Activated CD4-positive, alpha-beta T cell treated with anti-CD3 and anti-CD28 coated beads, Interleukin-2, amount 50 U/mL, for 16 hours (primary cell): ENCODE measurements around the gene FCSK.
"Not testable (repeated sequence)": the region's sequence is repeated elsewhere in the genome, so short reads cannot be mapped to it uniquely, and the experiment has no call there.

Experiments used
- DNase-seq: peaks from one replicate; pipeline ENCODE4 v3.0.0-alpha.2; 2020

Gene FCSK

DNA sequence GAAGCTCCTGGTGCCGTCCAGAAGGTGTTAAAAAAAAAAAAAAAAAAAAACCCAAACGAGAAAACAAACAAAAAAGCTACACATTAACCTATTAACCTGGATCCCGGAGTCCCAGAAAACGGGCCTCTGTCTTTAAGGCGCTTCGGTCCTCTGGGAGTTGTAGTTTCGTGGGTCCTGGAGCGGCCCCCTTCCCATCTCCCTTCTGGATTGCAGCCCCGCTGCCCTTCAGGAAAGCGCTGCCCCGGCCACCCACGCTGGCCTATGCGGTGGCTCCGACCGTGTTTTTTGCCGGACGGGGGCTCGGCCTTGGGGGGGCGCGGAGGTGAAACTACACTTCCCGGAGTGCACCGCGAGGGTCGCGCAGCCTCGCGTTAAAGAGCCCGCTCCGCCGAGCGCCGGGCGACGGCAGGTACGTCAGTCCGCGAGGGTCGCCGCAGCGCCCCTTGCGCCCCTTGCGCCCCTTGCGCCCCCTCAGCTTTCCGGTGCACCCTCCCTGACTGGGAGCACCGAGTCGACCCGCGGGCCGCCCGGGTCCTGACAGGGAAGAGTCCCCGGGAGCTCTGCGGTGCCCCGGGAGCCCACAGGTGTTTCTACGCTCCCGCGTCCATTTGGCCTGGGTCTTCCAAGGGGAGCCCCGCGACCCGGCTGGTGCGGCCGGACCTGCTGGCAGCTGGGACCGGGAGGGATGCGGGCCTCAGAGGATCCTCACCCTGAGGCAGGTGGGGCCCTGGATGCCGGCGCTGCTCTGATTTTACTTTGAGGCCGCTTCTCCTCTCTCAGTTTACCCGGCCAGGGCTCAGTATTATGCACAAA, at the start of gene FCSK:
FCSK (plus strand) TSS at position 374 of the 813 bp plus-strand sequence. CDS start 8,596 bp downstream, outside the sequence.
- peak; percentile 62 for DNase-seq

DNA sequence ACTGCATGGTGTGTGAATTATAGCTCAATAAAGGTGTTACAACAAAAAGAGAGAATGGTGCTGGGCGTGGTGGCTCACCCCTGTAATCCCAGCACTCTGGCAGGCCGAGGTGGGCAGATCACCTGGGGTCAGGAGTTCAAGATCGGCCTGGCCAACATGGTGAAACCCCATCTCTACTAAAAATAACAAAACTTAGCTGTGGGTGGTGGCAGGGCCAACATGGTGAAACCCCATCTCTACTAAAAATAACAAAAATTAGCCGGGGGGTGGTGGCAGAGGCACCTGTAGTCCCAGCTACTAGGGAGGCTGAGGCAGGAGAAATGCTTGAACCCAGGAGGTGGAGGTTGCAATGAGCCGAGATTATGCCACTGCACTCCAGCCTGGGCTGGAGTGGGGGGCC, 48.3 kb upstream of the FCSK start:
- DNase-seq, result not testable (repeated sequence)

DNA sequence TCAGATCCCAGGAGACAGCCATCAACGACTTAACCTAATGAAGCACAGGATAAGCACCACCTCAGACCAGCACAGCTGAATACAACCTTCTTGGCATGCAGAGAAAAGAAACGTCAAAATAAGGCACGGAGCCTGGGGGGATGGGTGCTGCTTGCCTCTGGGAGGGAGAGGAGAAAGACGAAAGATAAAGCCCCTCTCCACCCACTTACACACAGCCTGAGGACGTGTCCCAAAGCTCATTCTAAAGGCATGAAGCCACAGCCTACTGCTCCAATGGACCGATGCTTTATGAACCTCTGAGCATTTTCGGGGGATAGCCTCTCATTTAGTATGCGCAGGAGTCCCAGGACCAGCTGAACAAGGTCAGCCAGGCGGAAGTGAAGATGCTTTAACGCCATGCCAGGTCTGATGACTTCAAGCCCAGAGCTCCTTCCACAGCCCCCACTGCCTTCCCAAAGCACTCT, 46.6 kb upstream of the FCSK start:
- no peak for DNase-seq

DNA sequence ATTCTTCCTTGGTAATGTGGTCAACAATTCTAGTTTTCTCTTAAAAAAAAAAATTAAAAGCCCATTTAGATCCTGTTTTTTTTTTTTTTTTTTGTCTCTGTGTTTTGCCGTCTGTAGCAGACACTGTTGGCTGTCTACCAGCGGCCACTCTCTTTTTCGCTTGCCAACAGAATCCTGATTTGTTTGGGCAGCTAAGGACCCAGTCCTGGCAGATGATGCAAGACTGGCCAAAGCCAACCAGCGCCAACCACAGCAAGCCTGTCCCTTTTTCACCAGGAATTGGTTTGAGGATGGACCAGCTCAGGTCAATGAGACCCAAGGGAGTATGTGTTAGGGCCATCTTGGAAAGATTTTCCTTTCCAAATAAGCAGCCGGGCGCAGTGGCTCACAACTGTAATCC, 43.7 kb upstream of the FCSK start:
- no peak for DNase-seq

DNA sequence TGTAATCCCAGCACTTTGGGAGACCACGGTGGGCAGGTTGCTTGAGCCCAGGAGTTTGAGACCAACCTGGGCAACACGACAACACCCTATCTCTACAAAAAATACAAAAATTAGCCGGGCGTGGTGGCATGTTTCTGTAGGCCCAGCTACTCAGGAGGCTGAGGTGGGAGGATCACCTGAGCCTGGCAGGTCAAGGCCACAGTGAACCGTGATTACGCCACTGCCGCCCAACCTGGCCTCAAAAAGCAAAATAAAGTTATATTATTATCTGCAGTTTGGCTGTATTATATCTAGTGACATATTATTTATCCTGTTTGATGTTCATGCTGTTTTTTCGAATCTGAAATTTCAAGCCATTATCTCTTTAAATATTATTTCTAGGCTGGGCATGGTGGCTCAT, 42.0 kb upstream of the FCSK start:
- no peak for DNase-seq

DNA sequence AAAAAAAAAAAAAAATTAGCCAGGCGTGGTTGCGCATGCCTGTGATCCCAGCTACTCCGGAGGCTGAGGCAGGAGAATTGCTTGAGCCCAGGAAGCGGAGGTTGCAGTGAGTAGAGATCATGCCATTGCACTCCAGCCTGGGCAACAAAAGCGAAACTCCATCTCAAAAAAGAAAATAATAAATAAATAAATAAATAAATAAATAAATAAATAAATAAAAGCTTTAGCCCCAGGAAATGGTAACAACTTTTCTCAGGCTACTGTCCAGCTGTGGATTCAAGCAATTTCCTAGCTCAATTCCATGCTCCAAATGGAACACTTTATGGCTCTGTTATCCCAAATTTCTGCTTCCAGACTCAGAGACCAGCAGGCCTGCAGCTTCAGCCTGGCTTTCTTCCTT, 40.8 kb upstream of the FCSK start:
- not testable (repeated sequence) for DNase-seq

DNA sequence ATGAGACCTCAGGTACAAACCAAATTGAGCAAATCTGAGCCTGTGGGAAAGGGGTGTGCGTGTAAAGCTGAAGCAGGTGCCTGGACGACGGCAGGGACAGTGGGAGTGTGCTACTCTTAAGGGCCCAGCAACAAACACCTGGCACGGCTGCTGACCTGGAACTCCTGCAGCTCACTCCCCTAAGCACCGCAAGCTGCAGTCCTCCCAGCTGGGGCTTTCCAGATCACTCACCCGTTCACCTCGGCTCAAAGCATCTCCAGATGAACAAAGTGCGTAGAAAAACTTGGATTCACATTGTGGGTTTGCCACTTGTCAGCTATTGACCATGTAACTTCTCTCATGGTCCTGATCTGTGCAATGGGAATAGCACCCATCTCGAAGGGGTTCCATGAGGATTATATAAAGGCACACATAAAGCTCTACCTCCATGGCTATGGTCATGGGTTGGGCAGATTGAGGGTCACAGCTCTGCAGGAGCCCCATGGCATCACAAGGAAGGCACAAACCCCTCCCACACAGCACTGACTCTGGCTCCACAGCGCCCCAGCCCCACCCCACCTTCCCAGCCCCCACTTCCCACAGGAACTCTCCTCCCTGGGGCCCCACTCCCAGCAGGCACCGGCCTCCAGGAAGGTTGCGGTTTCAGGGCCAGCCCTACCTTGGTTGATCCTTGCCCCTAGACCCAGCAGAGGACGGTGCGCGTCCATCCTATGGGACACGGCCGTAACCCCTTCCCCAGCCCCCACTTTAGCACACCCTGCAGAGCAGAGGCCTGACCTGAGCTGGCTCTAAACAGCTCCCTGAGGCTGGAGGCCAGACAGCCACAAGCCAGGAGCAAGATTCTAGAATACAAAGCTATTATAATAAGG, 37.4 kb upstream of the FCSK start:
- DNase-seq, result no peak

DNA sequence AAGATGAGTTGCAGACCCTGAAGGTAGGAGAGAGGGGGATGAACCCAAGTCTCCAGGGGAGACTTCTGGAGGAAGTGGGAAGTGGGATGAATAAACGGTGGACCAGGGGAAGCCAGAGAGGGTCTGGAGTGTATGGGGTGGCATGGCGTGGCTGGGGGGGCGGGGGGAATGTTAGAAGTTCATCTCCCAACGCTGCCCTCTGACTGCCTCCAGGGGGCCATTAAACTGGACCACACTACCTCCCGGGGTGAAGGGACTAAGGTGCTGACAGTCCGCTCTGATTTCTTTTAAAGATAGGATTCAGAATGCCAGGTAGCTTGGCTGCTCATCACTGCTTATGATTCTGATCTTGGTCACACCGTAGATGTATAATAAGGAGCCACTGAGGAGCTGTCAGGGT, 36.7 kb upstream of the FCSK start:
- no peak for DNase-seq

DNA sequence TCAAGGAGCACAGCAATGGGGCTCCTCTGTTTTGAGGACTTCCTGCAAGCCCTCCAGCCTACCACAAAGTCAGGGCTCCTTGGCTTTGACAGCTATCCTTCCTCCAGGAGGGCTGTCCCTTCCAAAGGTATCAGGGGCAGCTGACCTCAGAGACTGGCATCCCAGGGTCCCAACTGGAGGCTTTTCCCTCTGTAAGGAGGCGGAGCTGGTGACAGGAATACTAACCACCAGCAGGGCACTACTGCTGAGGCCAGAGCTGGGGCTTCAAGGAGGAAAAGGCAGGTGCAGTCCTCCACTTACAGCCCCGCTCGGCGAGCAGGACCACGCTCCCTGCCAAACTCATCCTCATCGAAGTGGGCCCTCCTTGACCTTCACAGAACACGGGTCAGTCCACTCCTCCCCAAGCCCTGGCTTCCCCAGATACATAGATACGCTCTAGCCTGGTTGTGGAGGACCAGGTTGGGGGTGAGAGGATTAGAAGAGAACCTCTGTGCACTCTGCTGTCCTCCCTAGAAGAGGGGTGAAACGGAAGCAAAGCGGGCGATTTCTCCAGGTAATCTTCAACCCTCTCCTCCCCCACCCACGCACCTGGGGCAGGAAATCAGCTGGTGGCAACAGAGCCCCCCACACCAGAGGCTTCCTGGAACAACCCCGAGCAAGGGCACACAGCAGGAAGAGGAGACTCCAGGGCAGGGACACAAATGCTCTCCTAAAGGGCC, 36.0 kb upstream of the FCSK start:
- no peak for DNase-seq

DNA sequence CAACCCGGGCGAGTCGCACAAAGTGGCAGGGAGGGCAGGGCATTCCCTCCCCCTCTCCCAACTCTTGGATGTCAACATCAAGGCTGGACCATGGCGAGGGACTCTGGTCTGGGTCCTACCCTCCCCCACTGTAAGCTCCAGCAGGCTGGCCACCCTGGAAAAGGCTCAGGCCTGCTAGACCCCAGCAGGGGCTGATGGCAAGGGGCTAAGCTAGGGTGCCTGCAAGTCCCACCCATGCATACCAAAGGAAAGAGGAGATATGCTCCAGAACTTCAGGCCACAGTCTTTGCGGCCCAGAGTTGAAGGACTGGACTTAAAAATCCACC, 35.4 kb upstream of the FCSK start:
- DNase-seq, result no peak

DNA sequence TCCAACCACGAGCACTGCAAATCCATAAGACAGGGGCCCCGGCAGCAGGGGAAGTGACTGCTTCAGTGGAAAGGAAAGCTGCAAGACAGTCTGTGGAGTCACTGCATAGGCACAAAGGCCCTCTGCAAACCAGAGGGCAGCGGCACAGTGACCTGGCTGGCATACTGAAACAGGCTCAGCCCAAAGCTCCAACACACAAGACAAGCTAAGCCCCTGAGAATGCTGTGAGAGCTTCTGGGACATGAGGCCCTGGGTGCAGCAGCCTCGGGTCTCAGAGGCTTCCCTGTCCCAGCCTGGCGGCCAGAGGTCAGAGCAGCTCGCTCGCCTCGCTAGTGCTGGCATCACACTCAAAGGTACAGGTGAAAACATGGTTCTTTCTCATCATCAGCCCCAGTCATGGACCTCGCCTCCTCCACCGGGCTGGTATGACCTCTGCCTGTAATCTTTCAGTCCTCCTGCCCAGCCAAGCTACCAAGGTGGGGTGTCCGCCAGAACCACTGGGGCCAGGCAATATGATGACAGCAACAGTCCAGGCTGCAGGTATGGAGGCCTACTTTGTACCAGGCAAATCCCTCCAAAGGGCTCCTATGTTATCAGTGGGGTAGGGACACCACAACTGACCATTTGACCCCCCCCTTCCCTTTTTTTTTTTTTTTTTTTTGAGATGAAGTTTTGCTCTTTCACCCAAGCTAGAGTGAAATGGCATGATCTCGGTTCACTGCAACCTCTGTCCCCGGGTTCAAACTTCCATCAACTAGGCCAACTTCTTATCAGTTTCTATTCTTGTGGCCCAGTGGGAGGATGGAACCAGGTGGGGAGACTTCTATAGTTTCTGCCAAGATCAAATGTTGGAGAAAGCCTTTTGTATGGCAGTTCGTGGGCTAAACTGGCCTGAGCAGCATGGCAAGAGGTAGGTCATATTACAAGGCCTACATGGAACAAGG, 34.7 kb upstream of the FCSK start:
- no peak for DNase-seq

DNA sequence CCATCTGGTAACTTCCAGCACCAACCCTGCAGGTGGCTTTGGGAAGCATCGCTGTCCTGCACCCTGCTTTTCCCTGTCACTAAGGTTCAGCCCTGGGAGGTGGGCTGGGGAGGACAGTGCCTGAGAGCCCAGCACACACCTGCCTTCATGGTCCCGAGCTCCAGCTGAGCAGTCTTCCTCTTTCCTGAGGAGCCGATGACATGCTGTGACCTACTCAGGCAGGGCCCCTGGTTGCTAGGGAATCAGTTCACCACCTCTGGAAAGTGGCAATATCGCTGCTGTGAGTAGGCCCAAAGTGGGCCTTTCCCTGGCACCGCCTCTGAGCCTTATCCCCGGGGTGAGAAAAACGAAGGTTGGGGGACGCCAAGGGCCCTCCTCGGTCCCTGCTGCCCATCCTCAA, 33.4 kb upstream of the FCSK start:
- DNase-seq, result no peak

DNA sequence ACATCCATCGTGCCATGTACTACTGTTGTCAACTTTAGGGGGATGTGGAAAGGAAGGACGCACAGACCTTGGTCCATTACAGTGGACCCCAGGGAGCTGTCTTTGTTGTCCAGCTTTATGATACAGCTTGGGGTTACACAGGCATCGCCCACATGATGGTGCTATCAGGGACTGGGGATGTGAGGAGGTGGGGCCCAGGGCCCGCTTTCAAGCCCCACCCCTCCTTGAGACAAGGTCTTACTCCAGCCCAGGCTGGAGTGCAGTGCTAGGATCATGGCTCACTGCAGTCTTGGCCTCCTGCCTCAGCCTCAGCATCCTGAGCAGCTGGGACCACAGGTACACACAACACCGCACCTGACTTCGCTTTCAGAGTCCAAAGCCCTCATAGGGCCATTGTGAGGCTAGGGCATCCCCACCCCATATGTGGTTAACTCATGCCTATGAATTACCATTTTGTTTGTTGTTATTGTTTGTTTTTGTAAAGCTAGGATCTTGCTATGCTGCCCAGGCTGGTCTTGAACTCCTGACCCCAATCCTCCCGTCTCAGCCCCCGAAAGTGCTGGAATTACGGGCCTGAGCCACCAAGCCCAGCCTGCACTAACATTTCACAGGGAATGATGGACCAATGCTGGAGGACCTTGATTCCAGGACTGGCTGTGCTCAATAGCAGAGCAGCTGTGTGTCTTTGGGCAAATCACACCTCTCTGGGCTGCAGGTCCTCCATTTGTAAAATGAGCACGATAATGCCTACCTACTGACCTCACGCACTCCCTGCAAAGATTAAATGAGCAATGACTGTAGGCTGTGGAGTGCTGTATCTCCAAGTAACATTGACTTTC, 32.7 kb upstream of the FCSK start:
- no peak for DNase-seq

DNA sequence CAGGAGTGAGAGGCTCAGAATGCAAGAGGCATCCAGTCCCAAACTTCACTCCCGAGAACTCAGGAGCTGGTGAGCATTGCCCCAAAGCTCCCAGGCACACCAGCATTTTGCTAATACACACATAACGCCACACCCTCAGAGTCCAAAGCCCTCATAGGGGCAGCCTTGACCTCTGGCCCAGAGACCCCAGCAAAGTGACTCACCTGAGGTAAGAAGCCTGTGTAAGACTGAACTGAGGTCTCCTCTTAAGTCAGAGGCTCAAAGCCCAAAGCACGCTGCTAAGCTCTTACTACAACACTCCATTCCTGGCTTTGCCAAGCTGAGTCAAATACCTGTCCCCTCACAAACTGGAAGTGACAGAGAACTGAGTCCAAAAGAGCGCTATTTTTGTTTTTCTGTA, 31.9 kb upstream of the FCSK start:
- DNase-seq, result no peak

DNA sequence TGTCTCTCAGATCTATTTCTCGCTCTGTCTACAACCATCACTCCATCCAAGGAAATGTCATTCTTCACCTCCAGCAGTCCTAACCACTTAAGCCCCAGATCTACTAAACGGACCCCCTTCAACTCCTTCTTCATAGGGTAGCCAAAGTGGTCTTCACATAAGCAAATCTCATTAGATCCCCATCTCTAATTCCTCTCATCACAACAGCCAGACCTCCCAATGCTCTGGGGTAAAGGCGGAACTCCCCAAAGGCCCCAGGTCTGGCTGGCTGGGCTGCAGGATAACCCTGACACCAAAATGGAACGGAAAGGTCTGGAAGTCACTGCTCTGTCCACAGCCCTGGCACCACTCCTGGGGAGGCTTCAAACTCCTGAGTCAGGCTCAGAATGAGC, 26.6 kb upstream of the FCSK start:
- DNase-seq, result no peak

DNA sequence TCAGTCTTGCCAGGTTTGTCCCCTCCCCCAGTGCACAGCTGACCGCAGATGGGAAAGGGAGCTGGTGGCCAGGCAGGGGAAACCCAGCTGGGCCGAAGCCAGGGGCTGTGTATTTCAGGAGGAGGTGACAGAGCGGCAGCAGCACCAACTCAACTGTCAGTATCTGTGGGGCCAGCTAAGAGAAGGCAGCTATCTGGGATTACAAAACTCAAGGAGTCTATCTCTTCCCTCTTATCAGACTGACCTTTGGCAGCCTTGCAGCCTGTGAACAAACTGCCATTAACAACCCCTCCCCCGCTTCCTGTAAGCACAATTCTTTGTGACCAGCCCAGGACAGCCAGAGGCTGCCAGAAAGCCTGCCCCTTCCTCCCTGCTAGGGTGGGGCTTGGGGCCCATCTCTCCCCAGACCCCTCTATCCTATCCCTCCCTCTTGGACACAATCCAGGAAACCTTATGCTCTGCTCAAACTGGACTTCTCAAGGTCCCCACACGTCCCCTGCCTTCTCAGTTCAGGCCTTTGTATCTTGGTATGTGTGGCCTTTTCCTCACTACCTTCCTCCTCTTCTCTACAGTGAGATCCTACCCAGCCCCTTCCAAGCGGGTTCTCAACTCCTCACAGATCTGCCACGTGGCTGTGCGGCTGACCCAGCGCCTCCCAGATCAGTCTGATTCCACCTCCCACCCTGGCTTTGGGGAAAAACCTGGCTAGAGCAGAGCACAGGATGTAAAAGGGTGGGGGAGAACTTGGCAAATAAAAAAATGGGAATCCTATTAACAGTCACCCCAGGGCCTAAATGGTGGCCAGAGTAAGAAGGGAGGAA, 26.0 kb upstream of the FCSK start:
- peak; percentile 83 for DNase-seq

DNA sequence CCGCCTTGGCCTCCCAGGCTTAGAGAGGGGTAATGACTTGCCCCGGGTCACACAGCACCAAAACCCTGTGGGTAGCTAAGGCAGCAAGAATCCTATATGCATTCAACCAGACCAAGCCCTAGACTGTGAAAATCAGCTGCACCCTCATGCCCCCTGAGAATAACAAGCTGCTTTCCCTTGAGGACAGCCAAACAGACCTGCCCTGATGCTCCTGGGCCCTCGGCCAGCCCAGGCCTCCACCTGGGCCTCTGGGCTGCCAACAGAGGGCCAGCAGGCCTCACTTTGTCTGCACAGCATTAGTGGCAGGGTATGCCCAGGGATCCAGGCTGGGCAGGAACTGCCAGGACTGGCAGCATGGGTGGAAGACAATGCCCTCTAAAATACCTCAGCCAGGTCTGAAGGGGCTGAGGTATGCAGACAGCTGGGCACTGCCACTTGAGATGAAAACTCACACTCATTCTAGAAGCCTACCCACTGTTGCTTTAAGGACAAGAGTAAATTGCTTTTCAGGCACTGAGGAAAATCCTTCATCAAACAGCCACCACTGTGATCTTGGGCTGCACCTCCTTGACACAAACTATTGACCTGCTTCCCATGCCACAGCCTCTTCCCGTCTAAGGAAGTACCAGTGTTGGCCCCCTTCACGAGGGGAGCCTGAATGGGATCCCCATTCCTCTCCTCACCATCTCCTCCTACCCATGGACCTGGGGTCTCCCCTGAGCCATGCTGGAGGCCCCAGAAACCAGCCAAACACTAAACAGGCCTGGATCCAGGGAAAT, 24.3 kb upstream of the FCSK start:
- no peak for DNase-seq

DNA sequence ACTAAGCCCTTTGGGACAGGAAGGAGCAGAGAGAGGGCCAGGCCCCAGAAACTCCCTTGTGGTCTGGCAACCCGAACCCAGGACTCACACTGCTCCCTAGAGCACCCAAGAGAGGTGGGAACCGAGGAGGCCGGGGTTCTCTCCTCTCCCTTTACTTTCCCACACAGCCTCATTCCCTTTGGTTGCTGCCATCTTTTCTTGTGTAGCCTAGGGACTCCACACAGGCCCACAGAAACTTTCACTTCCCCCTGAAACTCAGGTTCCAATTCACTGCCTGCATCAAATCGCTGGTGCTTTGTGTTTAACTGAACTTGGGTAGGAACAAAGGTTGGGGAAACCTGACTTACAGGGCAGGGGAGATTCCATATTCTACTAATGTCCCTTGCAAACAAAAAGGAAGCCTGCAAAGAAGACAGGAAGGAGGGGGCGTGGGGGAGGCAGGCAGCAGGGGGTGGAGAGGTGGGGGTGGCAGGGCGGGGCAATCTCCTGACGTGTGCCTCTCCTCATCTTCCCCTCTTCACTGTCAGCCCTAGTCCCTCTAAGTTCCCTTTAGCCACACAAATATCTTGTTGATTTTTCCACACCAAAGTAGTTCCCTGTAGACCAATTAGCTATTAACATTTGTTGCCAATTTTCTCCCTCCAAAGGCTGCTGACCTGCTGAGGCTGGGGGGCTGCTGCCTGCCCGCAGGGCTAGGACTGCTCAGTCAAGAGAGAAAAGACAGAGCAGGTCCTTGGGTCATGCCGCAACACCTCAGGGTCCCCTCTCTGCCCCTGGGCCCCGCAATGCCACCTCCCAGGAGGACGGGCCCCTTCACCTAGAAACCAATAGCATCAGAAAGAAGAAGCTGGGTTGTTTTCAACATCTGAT, 23.5 kb upstream of the FCSK start:
- DNase-seq, result peak; percentile 47

DNA sequence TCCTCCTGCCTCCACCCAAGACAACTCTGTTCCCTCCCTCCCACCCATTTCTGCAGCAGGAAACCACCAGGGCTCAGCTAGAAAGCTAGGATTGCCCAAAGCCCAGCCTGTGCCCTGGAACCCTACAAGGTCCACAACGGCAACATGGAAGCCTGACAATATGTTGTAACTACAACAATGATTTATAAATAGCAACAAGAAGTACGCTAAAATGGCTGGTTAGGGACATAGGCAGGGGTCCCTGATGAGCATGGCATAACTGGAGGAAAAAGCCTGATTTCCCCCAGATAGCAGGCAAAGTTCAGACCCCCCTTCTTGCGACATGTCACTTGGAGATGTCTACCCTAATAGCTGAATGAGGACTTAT, 22.1 kb upstream of the FCSK start:
- DNase-seq, result no peak
